Left colon (tissue), 2 donors: ENCODE measurements around the gene DGUOK. TPM values are rescaled to one million over a fixed set of nuclear protein-coding genes. Genes with fewer than 3 reads are reported as not detected.
"Not testable (repeated sequence)": the region's sequence is repeated elsewhere in the genome, so short reads cannot be mapped to it uniquely, and the experiment has no call there.

Experiments
- ATAC-seq: fragments of 200-7000 bp; cut with Tn5 transposase; one replicate; pipeline ENCODE4 v1.9.1; 2020; ENCODE audit warnings: mild to moderate bottlenecking, moderate library complexity
- DNase-seq, 2 donors: peaks; one replicate each; pipeline ENCODE4 v3.0.0-alpha.2; 2020
- intact Hi-C, 2 donors: fragments of 100-400 bp; cut with DNase I in 1 of 2; cut with micrococcal nuclease in 1 of 2; formaldehyde crosslinking; loops; one replicate each; pipeline versions ENCODE4 v1.11.2 to v1.14.0; 2022; cut with DNase I, micrococcal nuclease
- total RNA-seq, 2 donors: library from RNA; stranded (reverse); fragmentation: NEBNext Ultra II Directional; extraction: Animal tissue kit (Norgen Biotek cat#: 25700); gene quantifications; one replicate each; pipeline ENCODE4 v1.2.1, GENCODE V29; 2021
- donor health status: DM: no; HTN: no; CAD: no.
- donor health status: DM: yes; HTN: yes; CAD: no.

Gene DGUOK
- total RNA-seq, 2 donors from 2014 or later: 47.4 to 52.6 TPM

- DNase-seq: no peak
- intact Hi-C loops: no loop called here
- no peak for ATAC-seq
Observed at GRCh38 chr2:73896362-73897239, 30.1 kb upstream of the DGUOK start.

- ATAC-seq (no peak), DNase-seq (no peak)
- intact Hi-C loops: no loop called here
Observed at GRCh38 chr2:73897240-73897583, 29.5 kb upstream of the DGUOK start.

- DNase-seq (no peak), ATAC-seq (peak; percentile 62)
- intact Hi-C loops: no loop called here
Observed at GRCh38 chr2:73897934-73898333, 28.7 kb upstream of the DGUOK start.

- no peak for DNase-seq
- intact Hi-C loops: no loop called here
- ATAC-seq: no peak
Observed at GRCh38 chr2:73899801-73900336, 26.8 kb upstream of the DGUOK start.

GRCh38 chr2:73901143-73901542, 25.5 kb upstream of the DGUOK start:
- ATAC-seq: no peak
- intact Hi-C loops: no loop called here

GRCh38 chr2:73902284-73902683, 24.4 kb upstream of the DGUOK start:
- intact Hi-C loops: no loop called here
- ATAC-seq (no peak), DNase-seq (no peak)

More at GRCh38 chr2:73901143-73901542, 25.5 kb upstream of the DGUOK start:
- DNase-seq: no peak

GRCh38 chr2:73903313-73903712, 23.4 kb upstream of the DGUOK start:
- intact Hi-C loops: no loop called here
- ATAC-seq (no peak), DNase-seq (no peak)

- DNase-seq: not testable (repeated sequence)
Observed at GRCh38 chr2:73903949-73904613, 22.6 kb upstream of the DGUOK start.

GRCh38 chr2:73904952-73905351, 21.7 kb upstream of the DGUOK start:
- ATAC-seq (no peak), DNase-seq (no peak)
- intact Hi-C loops: no loop called here

More at GRCh38 chr2:73903949-73904613, 22.6 kb upstream of the DGUOK start:
- intact Hi-C loops, ATAC-seq: not testable (repeated sequence)

GRCh38 chr2:73906847-73907505, 19.7 kb upstream of the DGUOK start:
- intact Hi-C loops: no loop called here
- DNase-seq: no peak
- ATAC-seq: no peak

GRCh38 chr2:73907840-73908452, 18.7 kb upstream of the DGUOK start:
- intact Hi-C loops: no loop called here
- ATAC-seq (peak; percentile 75), DNase-seq (peak in 1 of 2 donors; percentile 42)

GRCh38 chr2:73908689-73909652, 17.7 kb upstream of the DGUOK start:
- DNase-seq: no peak
- ATAC-seq: no peak
- intact Hi-C loops: no loop called here

GRCh38 chr2:73910873-73911547, 15.7 kb upstream of the DGUOK start:
- DNase-seq (no peak), ATAC-seq (no peak)
- intact Hi-C loops: no loop called here

GRCh38 chr2:73911548-73912208, 15.0 kb upstream of the DGUOK start:
- DNase-seq: no peak
- intact Hi-C loops: no loop called here
- no peak for ATAC-seq

GRCh38 chr2:73913414-73914054, 13.1 kb upstream of the DGUOK start:
- DNase-seq (no peak), ATAC-seq (no peak)
- intact Hi-C loops: no loop called here

GRCh38 chr2:73914667-73915066, 12.0 kb upstream of the DGUOK start:
- DNase-seq: no peak
- intact Hi-C loops: no loop called here
- ATAC-seq: no peak
